Measurements from ENCODE around the gene APOLD1. TPM values are rescaled to one million over a fixed set of nuclear protein-coding genes. Genes with fewer than 3 reads are reported as not detected.
"Not testable (repeated sequence)": the region's sequence is repeated elsewhere in the genome, so short reads cannot be mapped to it uniquely, and the experiment has no call there.

Gene APOLD1
- total RNA-seq, 1 donor from 2014 or later: 7.4 TPM

GRCh38 chr12:12819221-12819620 lies 33.8 kb downstream of the APOLD1 start:
- H3K36me3 Mint-ChIP-seq: peaks cover 32% of the 10 kb centered on the region
- Histone ChIP-seq H3K27ac (no peak overlapping the region), H3K4me2 (no peak overlapping the region), H3F3A (ENCODE audit: low read depth) (peaks cover 11% of the 10 kb centered on the region), H3K79me2 (ENCODE audit: low read depth) (peaks cover 59% of the 10 kb centered on the region), H2AFZ (replicated peaks) (no peak overlapping the region), H3K4me1 (peaks cover 3% of the 10 kb centered on the region), H3K9me3 (ENCODE audit: low read depth) (no peaks in the 10 kb centered on the region), H3K9ac (no peak overlapping the region), H3K36me3 (peaks cover 17% of the 10 kb centered on the region), H4K20me1 (ENCODE audit: low read depth) (peaks cover 21% of the 10 kb centered on the region), H3K27me3 (no peaks in the 10 kb centered on the region), H3K4me3 (no peak overlapping the region)
- no peak for TF ChIP-seq EZH2phosphoT487 (IDR thresholded peaks at IDR 0.05)
- no peak for TF ChIP-seq CTCF (IDR thresholded peaks at IDR 0.05)
- TF ChIP-seq EZH2 (IDR thresholded peaks at IDR 0.05): no peak
- H3K9me3 Mint-ChIP-seq: no peaks in the 10 kb centered on the region
- no peak overlapping the region for H3K27ac Mint-ChIP-seq
- peaks cover 13% of the 10 kb centered on the region for H3K4me1 Mint-ChIP-seq
- H3K27me3 Mint-ChIP-seq (ENCODE audit: insufficient read depth, low read depth): no peaks in the 10 kb centered on the region
- no peak for DNase-seq (ENCODE audit: low spot score)
- H3K4me3 Mint-ChIP-seq: no peak overlapping the region

GRCh38 chr12:12819752-12820311 lies 34.4 kb downstream of the APOLD1 start:
- Histone ChIP-seq H3K79me2 (ENCODE audit: low read depth) (peaks cover 53% of the 10 kb centered on the region), H3K4me3 (no peak overlapping the region), H3K27me3 (no peaks in the 10 kb centered on the region), H3K9me3 (ENCODE audit: low read depth) (no peaks in the 10 kb centered on the region), H3F3A (ENCODE audit: low read depth) (peaks cover 11% of the 10 kb centered on the region), H4K20me1 (ENCODE audit: low read depth) (peaks cover 21% of the 10 kb centered on the region), H3K27ac (no peak overlapping the region), H3K4me1 (no peaks in the 10 kb centered on the region), H3K9ac (no peak overlapping the region), H2AFZ (replicated peaks) (no peak overlapping the region), H3K4me2 (no peak overlapping the region), H3K36me3 (peaks cover 17% of the 10 kb centered on the region)
- DNase-seq (ENCODE audit: low spot score): no peak
- H3K27ac Mint-ChIP-seq: no peak overlapping the region
- H3K4me3 Mint-ChIP-seq: no peak overlapping the region
- peaks cover 10% of the 10 kb centered on the region for H3K4me1 Mint-ChIP-seq
- TF ChIP-seq EZH2phosphoT487 (IDR thresholded peaks at IDR 0.05): no peak
- TF ChIP-seq EZH2 (IDR thresholded peaks at IDR 0.05): no peak
- no peak for TF ChIP-seq CTCF (IDR thresholded peaks at IDR 0.05)
- no peaks in the 10 kb centered on the region for H3K9me3 Mint-ChIP-seq
- peaks cover 32% of the 10 kb centered on the region for H3K36me3 Mint-ChIP-seq
- no peaks in the 10 kb centered on the region for H3K27me3 Mint-ChIP-seq (ENCODE audit: insufficient read depth, low read depth)

- H3K36me3 Mint-ChIP-seq: peaks cover 34% of the 10 kb centered on the region
- not testable (repeated sequence) for H3K27me3 ChIP-seq; H3K27ac ChIP-seq; H2AFZ ChIP-seq (replicated peaks); H3K4me3 Mint-ChIP-seq; H3K4me1 ChIP-seq; H3K27ac Mint-ChIP-seq; H3K4me2 ChIP-seq; H3K9me3 ChIP-seq (ENCODE audit: low read depth); H3K9me3 Mint-ChIP-seq; DNase-seq (ENCODE audit: low spot score); H3K27me3 Mint-ChIP-seq (ENCODE audit: insufficient read depth, low read depth); H3K9ac ChIP-seq; H3K4me3 ChIP-seq
- Histone ChIP-seq H3F3A (ENCODE audit: low read depth) (peaks cover 11% of the 10 kb centered on the region), H3K36me3 (peaks cover 21% of the 10 kb centered on the region), H4K20me1 (ENCODE audit: low read depth) (peaks cover 21% of the 10 kb centered on the region), H3K79me2 (ENCODE audit: low read depth) (peaks cover 47% of the 10 kb centered on the region)
- H3K4me1 Mint-ChIP-seq: peaks cover 10% of the 10 kb centered on the region
These were observed 34.9 kb downstream of the APOLD1 start for GRCh38 chr12:12820376-12820775.

- no peak overlapping the region for H3K4me2 ChIP-seq
- Mint-ChIP-seq H3K27me3 (ENCODE audit: insufficient read depth, low read depth) (no peaks in the 10 kb centered on the region), H3K27ac (no peak overlapping the region), H3K9me3 (no peaks in the 10 kb centered on the region), H3K4me3 (no peak overlapping the region), H3K4me1 (peaks cover 3% of the 10 kb centered on the region), H3K36me3 (peaks cover 33% of the 10 kb centered on the region)
- H3K79me2 ChIP-seq (ENCODE audit: low read depth): peaks cover 31% of the 10 kb centered on the region
- H3K36me3 ChIP-seq: peaks cover 22% of the 10 kb centered on the region
- peaks cover 11% of the 10 kb centered on the region for H3F3A ChIP-seq (ENCODE audit: low read depth)
- H3K4me1 ChIP-seq: no peaks in the 10 kb centered on the region
- no peak overlapping the region for H3K27ac ChIP-seq
- H3K4me3 ChIP-seq: no peak overlapping the region
- TF ChIP-seq EZH2 (IDR thresholded peaks at IDR 0.05) (no peak), EZH2phosphoT487 (IDR thresholded peaks at IDR 0.05) (no peak), CTCF (IDR thresholded peaks at IDR 0.05) (no peak)
- H3K9me3 ChIP-seq (ENCODE audit: low read depth): no peaks in the 10 kb centered on the region
- DNase-seq (ENCODE audit: low spot score): no peak
- H3K9ac ChIP-seq: no peak overlapping the region
- no peaks in the 10 kb centered on the region for H3K27me3 ChIP-seq
- H2AFZ ChIP-seq (replicated peaks): no peak overlapping the region
- peaks cover 21% of the 10 kb centered on the region for H4K20me1 ChIP-seq (ENCODE audit: low read depth)
These were observed 36.5 kb downstream of the APOLD1 start for GRCh38 chr12:12821975-12822374.
